Immature natural killer cell (primary cell): ENCODE results near the gene TCF25. TPM values are rescaled to one million over a fixed set of nuclear protein-coding genes. Genes with fewer than 3 reads are reported as not detected.

ENCODE experiments used
- DNase-seq, 3 donors: peaks; one replicate each; pipeline ENCODE4 v3.0.0; 2022; ENCODE audit warnings: mixed read lengths in 1 of 3
- H3K27ac Mint-ChIP-seq, 6 donors: one replicate each; pipeline ENCODE4 v1.8.0; 2020; ENCODE audit warnings: mixed read lengths in 6 of 6, mild to moderate bottlenecking in 5 of 6, inconsistent platforms in 4 of 6, moderate library complexity in 3 of 6
- H3K27me3 Mint-ChIP-seq, 3 donors: one replicate each; pipeline ENCODE4 v1.8.0; 2020 to 2021; ENCODE audit warnings: low read depth in 3 of 3, mild to moderate bottlenecking in 3 of 3, mixed read lengths in 3 of 3, moderate library complexity in 3 of 3, inconsistent platforms in 1 of 3
- H3K36me3 Mint-ChIP-seq, 3 donors: one replicate each; pipeline ENCODE4 v1.8.0; 2020; ENCODE audit warnings: mixed read lengths in 3 of 3, inconsistent platforms in 2 of 3, mild to moderate bottlenecking in 2 of 3
- H3K4me1 Mint-ChIP-seq, 2 donors: one replicate each; pipeline ENCODE4 v1.8.0; 2020; ENCODE audit warnings: inconsistent platforms in 2 of 2, mild to moderate bottlenecking in 2 of 2, mixed read lengths in 2 of 2, moderate library complexity in 1 of 2
- H3K4me3 Mint-ChIP-seq, 5 donors: one replicate each; pipeline ENCODE4 v1.8.0; 2020; ENCODE audit warnings: mild to moderate bottlenecking in 5 of 5, mixed read lengths in 5 of 5, inconsistent platforms in 3 of 5, moderate library complexity in 3 of 5
- H3K9me3 Mint-ChIP-seq, 6 donors: one replicate each; pipeline ENCODE4 v1.8.0; 2020; ENCODE audit warnings: mild to moderate bottlenecking in 6 of 6, mixed read lengths in 6 of 6, inconsistent platforms in 4 of 6, moderate library complexity in 3 of 6
- polyA plus RNA-seq, 3 donors: library from polyadenylated mRNA; unstranded; fragments of 300-500 nt; fragmentation: Illumina TruSeq; gene quantifications; one replicate each; pipeline ENCODE4 v1.2.3, GENCODE V29; 2021

TCF25 gene
- polyA plus RNA-seq, 3 donors from 2014 or later = 98.1 to 249 (median 131) TPM

GRCh38 chr16:89958596-89958995 is 85.2 kb downstream of the TCF25 start:
- peak overlapping the region in 1 of 6 donors; percentile 55 for H3K27ac Mint-ChIP-seq
- no peak for DNase-seq
- H3K27me3 Mint-ChIP-seq = peaks cover 0 to 3% (median 0%) of the 10 kb centered on the region in 3 donors
- peaks cover 0 to 5% of the 10 kb centered on the region in 2 donors for H3K4me1 Mint-ChIP-seq
- H3K9me3 Mint-ChIP-seq = no peaks in the 10 kb centered on the region
- peaks cover 11 to 27% (median 11%) of the 10 kb centered on the region in 3 donors for H3K36me3 Mint-ChIP-seq
- no peak overlapping the region for H3K4me3 Mint-ChIP-seq

DNA sequence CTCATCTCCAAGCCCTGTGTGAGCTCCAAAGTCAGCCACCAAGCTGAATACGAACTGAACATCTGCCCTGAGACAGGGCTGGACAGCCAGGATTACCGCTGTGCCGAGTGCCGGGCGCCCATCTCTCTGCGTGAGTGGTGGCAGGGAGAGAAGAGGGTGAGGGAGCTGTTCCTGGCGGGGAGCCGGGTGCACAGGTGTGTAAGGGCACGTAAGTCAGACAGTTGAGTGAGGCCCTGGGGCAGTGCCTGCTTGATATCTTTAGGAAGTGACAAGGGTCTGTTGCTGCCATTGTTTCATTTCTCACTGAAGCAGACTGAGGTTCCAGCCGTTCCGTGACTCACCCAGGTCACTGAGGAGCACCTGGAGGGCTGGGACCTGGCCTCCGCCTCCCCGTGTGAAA is 87.6 kb downstream of the TCF25 start:
- peaks cover 0 to 5% of the 10 kb centered on the region in 2 donors for H3K4me1 Mint-ChIP-seq
- H3K27me3 Mint-ChIP-seq = peaks cover 0 to 3% (median 0%) of the 10 kb centered on the region in 3 donors
- H3K4me3 Mint-ChIP-seq = no peak overlapping the region
- DNase-seq = no peak
- no peaks in the 10 kb centered on the region for H3K9me3 Mint-ChIP-seq
- H3K27ac Mint-ChIP-seq = no peak overlapping the region
- peaks cover 7 to 25% (median 8%) of the 10 kb centered on the region in 3 donors for H3K36me3 Mint-ChIP-seq

Other genes with a start within 250 kb of the TCF25 start
- gene CHMP1A, start 215.9 kb upstream of the TCF25 start, polyA plus RNA-seq = 100 to 1,000 TPM; 102 to 111 (median 103) TPM
- gene SPATA33, start 215.8 kb upstream of the TCF25 start, polyA plus RNA-seq = 1 to 10 TPM; 1.8 to 6.8 (median 4.7) TPM
- 10 to 100 TPM; 28.0 to 42.7 (median 35.2) TPM for gene CDK10, start 186.9 kb upstream of the TCF25 start, polyA plus RNA-seq
- 10 to 100 TPM in 2 of 3 donors, 1 to 10 TPM in 1; 4.7 to 14.5 (median 13.4) TPM for gene SPATA2L, start 171.9 kb upstream of the TCF25 start, polyA plus RNA-seq
- gene VPS9D1, start 152.7 kb upstream of the TCF25 start, polyA plus RNA-seq = 1 to 10 TPM in 1 of 3 donors, under 1 TPM in 2; 0.65 to 1.3 (median 0.96) TPM
- gene ZNF276, start 152.1 kb upstream of the TCF25 start, polyA plus RNA-seq = 10 to 100 TPM; 20.6 to 91.6 (median 30.0) TPM
- 10 to 100 TPM in 2 of 3 donors, 1 to 10 TPM in 1; 8.7 to 21.6 (median 10.9) TPM for gene FANCA, start 56.9 kb upstream of the TCF25 start, polyA plus RNA-seq
- gene SPIRE2, start 45.1 kb upstream of the TCF25 start, polyA plus RNA-seq = 1 to 10 TPM; 1.0 to 1.3 (median 1.3) TPM
- gene MC1R, start 45.3 kb downstream of the TCF25 start, polyA plus RNA-seq = 1 to 10 TPM in 1 of 3 donors, under 1 TPM in 1, not detected in 1; 0.34 to 1.1 TPM
- not detected for gene TUBB3, start 49.8 kb downstream of the TCF25 start, polyA plus RNA-seq
- 10 to 100 TPM; 29.6 to 45.7 (median 31.6) TPM for gene DEF8, start 75.2 kb downstream of the TCF25 start, polyA plus RNA-seq
- not detected for gene DBNDD1, start 145.9 kb downstream of the TCF25 start, polyA plus RNA-seq
- gene PRDM7, start 203.7 kb downstream of the TCF25 start, polyA plus RNA-seq = not detected